CD14-positive monocyte (primary cell): ENCODE results near the gene TNFSF8. TPM values are rescaled to one million over a fixed set of nuclear protein-coding genes. Genes with fewer than 3 reads are reported as not detected.
A peak's percentile ranks its signal among the peaks of the same experiment; 100 is the strongest.

Experiments used
- DNase-seq, 3 donors: peaks; one replicate each; pipeline ENCODE4 v3.0.0-alpha.2; 2011 to 2022
- H2AFZ ChIP-seq: 2 replicates; pipeline ENCODE4 v1.6.0; 2012; ENCODE audit warnings: mild to moderate bottlenecking, low read depth, low read length, inconsistent platforms; ENCODE audit not compliant: insufficient read depth, poor library complexity, severe bottlenecking
- H3K27ac ChIP-seq, 2 donors: 1 replicate in 1 of 2; 2 replicates in 1 of 2; pipeline ENCODE4 v1.5.1; 2012 to 2013; ENCODE audit warnings: low read length in 2 of 2, control low read depth in 1 of 2, inconsistent platforms in 1 of 2, low read depth in 1 of 2, mild to moderate bottlenecking in 1 of 2
- H3K27me3 ChIP-seq, 2 donors: one replicate each; pipeline versions ENCODE4 v1.6.0 to v1.6.1; 2011 to 2013; ENCODE audit warnings: low read length in 2 of 2; ENCODE audit not compliant: control insufficient read depth in 2 of 2, insufficient read depth in 2 of 2
- H3K36me3 ChIP-seq, 2 donors: replicated peaks in 1 of 2; 1 replicate in 1 of 2; 2 replicates in 1 of 2; pipeline versions ENCODE4 v1.5.1 to v1.6.1; 2012 to 2013; ENCODE audit warnings: low read length in 2 of 2, control low read depth in 1 of 2, inconsistent platforms in 1 of 2, mild to moderate bottlenecking in 1 of 2; ENCODE audit not compliant: insufficient read depth in 2 of 2, control insufficient read depth in 1 of 2
- H3K4me1 ChIP-seq, 2 donors: 1 replicate in 1 of 2; 2 replicates in 1 of 2; pipeline versions ENCODE4 v1.5.1 to v1.6.1; 2012 to 2013; ENCODE audit warnings: low read length in 2 of 2, control low read depth in 1 of 2, inconsistent platforms in 1 of 2, mild to moderate bottlenecking in 1 of 2, moderate library complexity in 1 of 2; ENCODE audit not compliant: insufficient read depth in 2 of 2, control insufficient read depth in 1 of 2
- H3K4me2 ChIP-seq: replicated peaks from 2 replicates; pipeline ENCODE3; 2012; ENCODE audit warnings: low read length, moderate library complexity, mild to moderate bottlenecking; ENCODE audit not compliant: poor library complexity, severe bottlenecking; ENCODE audit errors: extremely low read depth
- H3K4me3 ChIP-seq, 3 experiments: fragments of 200-600 bp in 1 of 3; sonication (generic) in 1 of 3; replicated peaks in 1 of 3; 1 replicate in 2 of 3; 2 replicates in 1 of 3; pipeline ENCODE4 v1.5.1; 2011 to 2013; ENCODE audit warnings: low read length in 3 of 3, mild to moderate bottlenecking in 3 of 3, control low read depth in 2 of 3, low read depth in 2 of 3, inconsistent platforms in 1 of 3, moderate library complexity in 1 of 3
- H3K79me2 ChIP-seq: 2 replicates; pipeline ENCODE4 v1.6.0; 2012; ENCODE audit warnings: mild to moderate bottlenecking, control low read depth, inconsistent platforms, low read length, moderate library complexity; ENCODE audit not compliant: insufficient read depth
- H3K9ac ChIP-seq: 2 replicates; pipeline ENCODE4 v1.6.0; 2017; ENCODE audit warnings: low read length, mild to moderate bottlenecking; ENCODE audit not compliant: insufficient read depth, poor library complexity, severe bottlenecking
- H3K9me3 ChIP-seq, 2 donors: replicated peaks in 1 of 2; 1 replicate in 1 of 2; 2 replicates in 1 of 2; pipeline versions ENCODE4 v1.5.1 to v1.6.1; 2012 to 2013; ENCODE audit warnings: low read length in 2 of 2, control low read depth in 1 of 2; ENCODE audit not compliant: control insufficient read depth in 1 of 2, insufficient read depth in 1 of 2
- H4K20me1 ChIP-seq: 2 replicates; pipeline ENCODE4 v1.6.0; 2012; ENCODE audit warnings: mild to moderate bottlenecking, low read length, control low read depth, moderate library complexity; ENCODE audit not compliant: insufficient read depth
- H3K27ac Mint-ChIP-seq, 7 donors: one replicate each; pipeline ENCODE4 v1.8.0; 2020; ENCODE audit warnings: mild to moderate bottlenecking in 7 of 7, mixed read lengths in 7 of 7, moderate library complexity in 6 of 7, inconsistent platforms in 2 of 7
- H3K27me3 Mint-ChIP-seq, 3 donors: one replicate each; pipeline ENCODE4 v1.8.0; 2021 to 2022; ENCODE audit warnings: low read depth in 3 of 3, mild to moderate bottlenecking in 3 of 3, mixed read lengths in 3 of 3, moderate library complexity in 3 of 3, inconsistent platforms in 1 of 3
- H3K36me3 Mint-ChIP-seq, 2 donors: one replicate each; pipeline ENCODE4 v1.8.0; 2020; ENCODE audit warnings: mixed read lengths in 2 of 2, inconsistent platforms in 1 of 2, mild to moderate bottlenecking in 1 of 2
- H3K4me1 Mint-ChIP-seq: one replicate; pipeline ENCODE4 v1.8.0; 2020; ENCODE audit warnings: mild to moderate bottlenecking, mixed read lengths
- H3K4me3 Mint-ChIP-seq, 2 donors: one replicate each; pipeline ENCODE4 v1.8.0; 2020; ENCODE audit warnings: mild to moderate bottlenecking in 2 of 2, mixed read lengths in 2 of 2, moderate library complexity in 1 of 2
- H3K9me3 Mint-ChIP-seq, 7 donors: one replicate each; pipeline ENCODE4 v1.8.0; 2020 to 2022; ENCODE audit warnings: mixed read lengths in 7 of 7, mild to moderate bottlenecking in 6 of 7, moderate library complexity in 6 of 7, inconsistent platforms in 2 of 7
- WGBS: methylation state at CpG from one replicate; pipeline ENCODE4 v1.1.5; 2013; ENCODE audit warnings: missing lambda C conversion rate; ENCODE audit not compliant: insufficient coverage; 5-methylcytosine and 5-hydroxymethylcytosine counted together
- intact Hi-C, 2 donors: fragments of 100-400 bp; cut with micrococcal nuclease; formaldehyde crosslinking; loops; one replicate each; pipeline versions ENCODE4 v1.15.0 to v1.15.1; 2023
- polyA plus RNA-seq, 3 donors: library from polyadenylated mRNA; depleted of rRNA in 1 of 3; unstranded in 2 of 3; stranded (reverse) in 1 of 3; fragments of 300-500 nt in 2 of 3; fragments of >200 nt in 1 of 3; fragmentation: Illumina TruSeq in 2 of 3; gene quantifications; 1 replicate in 2 of 3; 2 replicates in 1 of 3; pipeline ENCODE4 v1.2.3, GENCODE V29; 2012 to 2021
- TF ChIP-seq, protein P1 (sequence below): fragments of 200-600 bp; IDR thresholded peaks from one replicate; pipeline ENCODE4 v1.8.0; 2022; ENCODE audit warnings: antibody characterized with exemption, mild to moderate bottlenecking

TNFSF8 gene
- polyA plus RNA-seq, 3 donors: 27.8 to 42.9 (median 34.0) TPM

DNA sequence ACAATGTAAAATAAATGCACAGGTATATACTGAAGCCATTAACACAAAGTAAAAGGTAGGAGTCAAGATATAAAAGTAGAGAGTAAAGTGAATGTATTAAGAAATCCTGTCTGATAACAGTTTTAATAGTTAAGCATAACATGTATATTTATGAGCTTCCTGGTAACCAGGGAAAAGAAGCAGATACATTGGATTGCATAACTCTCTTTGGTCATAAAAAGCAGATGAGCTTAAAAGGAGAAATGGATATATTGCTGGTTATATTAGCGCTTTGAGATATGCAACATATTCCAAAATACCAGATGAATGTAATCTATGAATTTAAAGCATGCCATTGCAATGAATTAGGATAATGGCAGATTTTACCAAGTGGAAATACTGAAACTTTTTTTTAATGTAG lies 6.2 kb upstream of the TNFSF8 start:
- intact Hi-C loops: no loop called here
- peaks cover 0 to 2% (median 0%) of the 10 kb centered on the region in 7 donors for H3K9me3 Mint-ChIP-seq
- peak; percentile 51 to 83 (median 70) for DNase-seq

DNA sequence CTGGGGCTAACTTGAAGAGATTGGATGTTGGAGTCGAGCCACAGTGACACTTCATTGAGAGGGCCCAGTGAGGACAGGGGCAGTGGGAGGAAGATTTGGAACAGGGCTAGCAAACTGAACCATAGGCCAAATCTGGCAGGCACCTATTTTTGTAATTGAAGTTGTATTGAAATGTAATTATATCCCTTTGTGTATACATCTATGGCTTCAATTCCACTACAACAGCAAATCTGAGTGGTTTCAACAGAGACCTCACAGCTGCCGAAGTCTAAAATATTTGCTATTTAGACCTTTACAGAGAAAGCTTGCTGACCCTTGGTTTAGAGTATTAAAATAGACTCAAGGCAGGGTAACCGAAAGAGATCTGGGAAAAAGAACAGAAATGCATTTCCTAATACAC lies 4.7 kb upstream of the TNFSF8 start:
- H2AFZ ChIP-seq: no peak overlapping the region
- no peaks in the 10 kb centered on the region for H4K20me1 ChIP-seq
- no peaks in the 10 kb centered on the region for H3K27me3 ChIP-seq
- peaks cover 4% of the 10 kb centered on the region for H3K79me2 ChIP-seq
- no peak overlapping the region for H3K27ac ChIP-seq
- TF ChIP-seq, protein P1, sequence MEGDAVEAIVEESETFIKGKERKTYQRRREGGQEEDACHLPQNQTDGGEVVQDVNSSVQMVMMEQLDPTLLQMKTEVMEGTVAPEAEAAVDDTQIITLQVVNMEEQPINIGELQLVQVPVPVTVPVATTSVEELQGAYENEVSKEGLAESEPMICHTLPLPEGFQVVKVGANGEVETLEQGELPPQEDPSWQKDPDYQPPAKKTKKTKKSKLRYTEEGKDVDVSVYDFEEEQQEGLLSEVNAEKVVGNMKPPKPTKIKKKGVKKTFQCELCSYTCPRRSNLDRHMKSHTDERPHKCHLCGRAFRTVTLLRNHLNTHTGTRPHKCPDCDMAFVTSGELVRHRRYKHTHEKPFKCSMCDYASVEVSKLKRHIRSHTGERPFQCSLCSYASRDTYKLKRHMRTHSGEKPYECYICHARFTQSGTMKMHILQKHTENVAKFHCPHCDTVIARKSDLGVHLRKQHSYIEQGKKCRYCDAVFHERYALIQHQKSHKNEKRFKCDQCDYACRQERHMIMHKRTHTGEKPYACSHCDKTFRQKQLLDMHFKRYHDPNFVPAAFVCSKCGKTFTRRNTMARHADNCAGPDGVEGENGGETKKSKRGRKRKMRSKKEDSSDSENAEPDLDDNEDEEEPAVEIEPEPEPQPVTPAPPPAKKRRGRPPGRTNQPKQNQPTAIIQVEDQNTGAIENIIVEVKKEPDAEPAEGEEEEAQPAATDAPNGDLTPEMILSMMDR: no peak
- no peak overlapping the region for H3K4me2 ChIP-seq
- peaks cover 0 to 4% of the 10 kb centered on the region in 2 donors for H3K36me3 Mint-ChIP-seq
- intact Hi-C loops: no loop called here
- no peak overlapping the region for H3K9ac ChIP-seq
- H3K9me3 Mint-ChIP-seq: peaks cover 0 to 2% (median 0%) of the 10 kb centered on the region in 7 donors
- no peak overlapping the region for H3K4me3 ChIP-seq
- 100% methylated on average over 1 of the region's 3 CpGs for WGBS
- no peak for DNase-seq
- peaks cover 47% of the 10 kb centered on the region for H3K4me1 Mint-ChIP-seq
- H3K4me3 Mint-ChIP-seq: no peak overlapping the region
- H3K27me3 Mint-ChIP-seq: peaks cover 0 to 3% (median 2%) of the 10 kb centered on the region in 3 donors
- peak overlapping the region in 3 of 7 donors; percentile 11 to 70 (median 62) for H3K27ac Mint-ChIP-seq
- H3K4me1 ChIP-seq: peaks cover 40 to 48% of the 10 kb centered on the region in 2 donors
- no peaks in the 10 kb centered on the region for H3K36me3 ChIP-seq
- no peaks in the 10 kb centered on the region for H3K9me3 ChIP-seq

More for the DNA sequence above, 6.2 kb upstream of the TNFSF8 start:
- TF ChIP-seq, protein P1: no peak
- H3K36me3 Mint-ChIP-seq: peaks cover 0 to 4% of the 10 kb centered on the region in 2 donors
- H3K27me3 Mint-ChIP-seq: peaks cover 0 to 3% (median 2%) of the 10 kb centered on the region in 3 donors
- H3K79me2 ChIP-seq: no peaks in the 10 kb centered on the region
- H3K4me2 ChIP-seq: peak overlapping the region; percentile 42
- no peaks in the 10 kb centered on the region for H3K9me3 ChIP-seq
- H3K4me3 ChIP-seq: no peak overlapping the region
- no peak overlapping the region for H3K4me3 Mint-ChIP-seq
- WGBS: no CpG with 5 or more reads among the region's 1 CpG
- peaks cover 27 to 35% of the 10 kb centered on the region in 2 donors for H3K4me1 ChIP-seq
- peaks cover 36% of the 10 kb centered on the region for H3K4me1 Mint-ChIP-seq
- no peaks in the 10 kb centered on the region for H3K36me3 ChIP-seq
- no peak overlapping the region for H2AFZ ChIP-seq
- no peak overlapping the region for H3K9ac ChIP-seq
- no peaks in the 10 kb centered on the region for H4K20me1 ChIP-seq
- H3K27ac ChIP-seq: peak overlapping the region in 1 of 2 donors; percentile 46
- H3K27me3 ChIP-seq: no peaks in the 10 kb centered on the region
- H3K27ac Mint-ChIP-seq: peak overlapping the region; percentile 74 to 99 (median 92)
